DND-41 (cell line): ENCODE results near the gene ESM1.

Source experiments
- EZH2 ChIP-seq: IDR thresholded peaks from 3 replicates; pipeline ENCODE4 v1.6.1; 2012; ENCODE audit warnings: borderline replicate concordance, low read depth, mild to moderate bottlenecking, moderate library complexity, low read length, inconsistent platforms; ENCODE audit not compliant: severe bottlenecking
- TF ChIP-seq, protein P1 (sequence below): IDR thresholded peaks from 2 replicates; pipeline ENCODE4 v1.5.1; 2012; ENCODE audit warnings: borderline replicate concordance, low read length, moderate library complexity, mild to moderate bottlenecking; ENCODE audit not compliant: poor library complexity, severe bottlenecking; ENCODE audit errors: extremely low read depth

GRCh38 chr5:54942064-54942778, 43.2 kb downstream of the ESM1 start:
- no peak for TF ChIP-seq EZH2
- TF ChIP-seq, protein P1, sequence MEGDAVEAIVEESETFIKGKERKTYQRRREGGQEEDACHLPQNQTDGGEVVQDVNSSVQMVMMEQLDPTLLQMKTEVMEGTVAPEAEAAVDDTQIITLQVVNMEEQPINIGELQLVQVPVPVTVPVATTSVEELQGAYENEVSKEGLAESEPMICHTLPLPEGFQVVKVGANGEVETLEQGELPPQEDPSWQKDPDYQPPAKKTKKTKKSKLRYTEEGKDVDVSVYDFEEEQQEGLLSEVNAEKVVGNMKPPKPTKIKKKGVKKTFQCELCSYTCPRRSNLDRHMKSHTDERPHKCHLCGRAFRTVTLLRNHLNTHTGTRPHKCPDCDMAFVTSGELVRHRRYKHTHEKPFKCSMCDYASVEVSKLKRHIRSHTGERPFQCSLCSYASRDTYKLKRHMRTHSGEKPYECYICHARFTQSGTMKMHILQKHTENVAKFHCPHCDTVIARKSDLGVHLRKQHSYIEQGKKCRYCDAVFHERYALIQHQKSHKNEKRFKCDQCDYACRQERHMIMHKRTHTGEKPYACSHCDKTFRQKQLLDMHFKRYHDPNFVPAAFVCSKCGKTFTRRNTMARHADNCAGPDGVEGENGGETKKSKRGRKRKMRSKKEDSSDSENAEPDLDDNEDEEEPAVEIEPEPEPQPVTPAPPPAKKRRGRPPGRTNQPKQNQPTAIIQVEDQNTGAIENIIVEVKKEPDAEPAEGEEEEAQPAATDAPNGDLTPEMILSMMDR = no peak
